ENCODE data around the gene RBP5. TPM values are rescaled to one million over a fixed set of nuclear protein-coding genes. Genes with fewer than 3 reads are reported as not detected.

Gene RBP5
- polyA plus RNA-seq, 2 of the 4 experiments (the other 2 are of a cell fraction): 0.25 TPM; not detected in 1

GRCh38 chr12:7096979-7097378 lies 31.7 kb downstream of the RBP5 start:
- CTCF ChIA-PET: interaction anchor here (0.7 to 13.4 kb wide), 7 partner anchors 13 to 150 kb away, joined by 3 to 197 read pairs (median 5); partner anchors contain the start of genes C1RL and C1S
- no peak overlapping the region for H3K27ac ChIP-seq
- TF ChIP-seq PHF8 (IDR thresholded peaks at IDR 0.05; ENCODE audit: borderline replicate concordance, low read depth) (no peak), FOXS1 (CRISPR knock-in tag; IDR thresholded peaks at IDR 0.05) (no peak), HOXA7 (CRISPR knock-in tag; IDR thresholded peaks at IDR 0.05) (no peak), EHF (CRISPR knock-in tag; IDR thresholded peaks at IDR 0.05) (no peak), TFCP2L1 (CRISPR knock-in tag; IDR thresholded peaks at IDR 0.05) (no peak), CBX2 (IDR thresholded peaks at IDR 0.05; ENCODE audit: borderline replicate concordance, low read depth) (no peak), KDM1A (IDR thresholded peaks at IDR 0.05; ENCODE audit: low read depth) (no peak), ELK1 (IDR thresholded peaks at IDR 0.05; ENCODE audit: low read depth, low read length) (no peak), REST (IDR thresholded peaks at IDR 0.05) (no peak), RFX5 (IDR thresholded peaks at IDR 0.05) (no peak), SMC3 (IDR thresholded peaks at IDR 0.05) (no peak), NPAS2 (CRISPR knock-in tag; IDR thresholded peaks at IDR 0.05; ENCODE audit: borderline replicate concordance) (no peak), TP53 (CRISPR knock-in tag; IDR thresholded peaks at IDR 0.05) (no peak), CTCF (IDR thresholded peaks at IDR 0.05) (no peak), POLR2A (IDR thresholded peaks at IDR 0.05; ENCODE audit: low read length) (no peak; the same call in 1 of the 2 replicates)

GRCh38 chr12:7096006-7096932 lies 32.4 kb downstream of the RBP5 start:
- H3K27ac ChIP-seq: no peak overlapping the region
- POLR2A ChIA-PET: interaction anchor here (1.3 to 2.2 kb wide), 2 partner anchors 10 to 12 kb away, joined by 3 to 16 read pairs; partner anchors contain the start of gene C1RL
- H3K4me3 ChIP-seq: no peak overlapping the region
- CTCF ChIA-PET: interaction anchor here (1.0 to 13.4 kb wide), 8 partner anchors 14 to 151 kb away, joined by 3 to 197 read pairs (median 6); partner anchors contain the start of genes C1RL and C1S
- 94% methylated on average over 26 of the region's 26 CpGs for WGBS (ENCODE audit: missing lambda C conversion rate)
- no peak for ATAC-seq
- FAIRE-seq: no peak
- peaks cover 18% of the 10 kb centered on the region; the same call in 2 of the 3 replicates for H3K4me1 ChIP-seq
- no peak for TF ChIP-seq CHD4 (IDR thresholded peaks at IDR 0.05; ENCODE audit: borderline replicate concordance)
- no peak for TF ChIP-seq E2F6 (IDR thresholded peaks at IDR 0.05; ENCODE audit: borderline replicate concordance, low read depth)
- no peak for TF ChIP-seq NPAS2 (CRISPR knock-in tag; IDR thresholded peaks at IDR 0.05; ENCODE audit: borderline replicate concordance)
- no peak for TF ChIP-seq MAZ (IDR thresholded peaks at IDR 0.05; ENCODE audit: borderline replicate concordance, low read depth, low read length)
- TF ChIP-seq POLR2A (IDR thresholded peaks at IDR 0.05; ENCODE audit: low read length): no peak
- no peak for TF ChIP-seq JUN (IDR thresholded peaks at IDR 0.05)
- DNase-seq (ENCODE audit: low read depth in 1 of 2, low spot score in 1 of 2): no peak
- H3K9me3 ChIP-seq: no peaks in the 10 kb centered on the region
- H3K4me2 ChIP-seq: no peak overlapping the region

More at GRCh38 chr12:7096979-7097378, 31.7 kb downstream of the RBP5 start:
- no peak overlapping the region for H3K4me3 ChIP-seq
- H3K4me2 ChIP-seq: no peak overlapping the region
- FAIRE-seq: no peak
- H3K4me1 ChIP-seq: peaks cover 18% of the 10 kb centered on the region; the same call in 2 of the 3 replicates
- no peak for ATAC-seq
- POLR2A ChIA-PET: interaction anchor here (2.2 kb wide), 1 partner anchor 12 kb away, joined by 16 read pairs; the partner anchor contains the start of gene C1RL
- H3K9me3 ChIP-seq: no peaks in the 10 kb centered on the region
- no peak for DNase-seq (ENCODE audit: low read depth in 1 of 2, low spot score in 1 of 2)
- whole genome bisulfite sequencing (ENCODE audit: missing lambda C conversion rate): 88% methylated on average over 19 of the region's 19 CpGs

Data from A549 (cell line).